Lower leg skin (tissue), 4 donors: ENCODE measurements around the gene CAMLG. TPM values are rescaled to one million over a fixed set of nuclear protein-coding genes. Genes with fewer than 3 reads are reported as not detected.
A peak's percentile ranks its signal among the peaks of the same experiment; 100 is the strongest.

Source experiments
- DNase-seq, 2 donors: peaks; one replicate each; pipeline ENCODE4 v3.0.0-alpha.2; 2019; ENCODE audit warnings: low spot score in 2 of 2
- H3K4me3 ChIP-seq: fragments of 200-600 bp; sonication (generic); 2 replicates; pipeline ENCODE4 v1.5.1; 2017; ENCODE audit warnings: mild to moderate bottlenecking, low read depth; ENCODE audit not compliant: poor library complexity, severe bottlenecking
- POLR2A ChIP-seq, 2 donors: fragments of 450-650 bp; IDR thresholded peaks; one replicate each; pipeline ENCODE4 v1.6.1; 2016 to 2017; ENCODE audit warnings: antibody characterized with exemption in 2 of 2, mild to moderate bottlenecking in 1 of 2, moderate library complexity in 1 of 2
- WGBS, 2 donors: methylation state at CpG; one replicate each; pipeline ENCODE4 v1.1.5; 2018; 5-methylcytosine and 5-hydroxymethylcytosine counted together
- intact Hi-C: fragments of 100-400 bp; cut with DNase I; formaldehyde crosslinking; loops from one replicate; pipeline ENCODE4 v1.15.0; 2023; ENCODE audit warnings: low total_unique reads
- total RNA-seq, 4 donors: library from RNA; depleted of rRNA; stranded (reverse); fragments of >200 nt; gene quantifications; one replicate each; pipeline ENCODE4 v1.1.0, GENCODE V29; 2016
- TF ChIP-seq, protein P1 (sequence below), 3 donors: fragments of 450-650 bp; IDR thresholded peaks; one replicate each; pipeline ENCODE4 v1.5.1; 2016; ENCODE audit warnings: antibody characterized with exemption in 3 of 3, mild to moderate bottlenecking in 3 of 3, moderate library complexity in 2 of 3

Gene CAMLG
- total RNA-seq, 4 donors from 2014 or later, result 29.4 to 44.4 (median 37.4) TPM

DNA sequence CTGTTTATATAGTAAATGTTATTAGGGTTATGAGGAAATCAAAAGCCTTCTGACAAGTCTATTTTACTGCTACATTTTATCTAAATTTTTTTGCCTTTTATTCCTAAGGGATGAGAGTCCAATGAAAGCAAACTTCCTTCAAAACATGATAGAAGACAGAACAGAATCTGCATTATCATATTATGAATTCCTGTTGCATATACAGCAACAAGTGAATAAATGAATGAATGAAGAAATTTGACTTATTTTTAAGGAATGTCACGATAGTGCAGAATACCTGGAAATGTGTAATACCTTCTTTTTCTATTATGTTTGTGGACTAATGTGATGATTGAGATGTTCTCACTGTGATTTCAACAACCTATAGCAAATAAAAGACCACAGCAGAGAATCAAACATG lies 13.5 kb upstream of the CAMLG start:
- TF ChIP-seq POLR2A (IDR thresholded peaks at IDR 0.05), result no peak
- TF ChIP-seq, protein P1, sequence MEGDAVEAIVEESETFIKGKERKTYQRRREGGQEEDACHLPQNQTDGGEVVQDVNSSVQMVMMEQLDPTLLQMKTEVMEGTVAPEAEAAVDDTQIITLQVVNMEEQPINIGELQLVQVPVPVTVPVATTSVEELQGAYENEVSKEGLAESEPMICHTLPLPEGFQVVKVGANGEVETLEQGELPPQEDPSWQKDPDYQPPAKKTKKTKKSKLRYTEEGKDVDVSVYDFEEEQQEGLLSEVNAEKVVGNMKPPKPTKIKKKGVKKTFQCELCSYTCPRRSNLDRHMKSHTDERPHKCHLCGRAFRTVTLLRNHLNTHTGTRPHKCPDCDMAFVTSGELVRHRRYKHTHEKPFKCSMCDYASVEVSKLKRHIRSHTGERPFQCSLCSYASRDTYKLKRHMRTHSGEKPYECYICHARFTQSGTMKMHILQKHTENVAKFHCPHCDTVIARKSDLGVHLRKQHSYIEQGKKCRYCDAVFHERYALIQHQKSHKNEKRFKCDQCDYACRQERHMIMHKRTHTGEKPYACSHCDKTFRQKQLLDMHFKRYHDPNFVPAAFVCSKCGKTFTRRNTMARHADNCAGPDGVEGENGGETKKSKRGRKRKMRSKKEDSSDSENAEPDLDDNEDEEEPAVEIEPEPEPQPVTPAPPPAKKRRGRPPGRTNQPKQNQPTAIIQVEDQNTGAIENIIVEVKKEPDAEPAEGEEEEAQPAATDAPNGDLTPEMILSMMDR (IDR thresholded peaks at IDR 0.05), result no peak
- H3K4me3 ChIP-seq, result no peak overlapping the region
- DNase-seq, result no peak
- intact Hi-C loops, result loop anchor here (10.0 kb wide), 1 partner anchor 420 kb away; no protein-coding TSS in a partner anchor
- WGBS, 2 donors, result 90 to 97% methylated on average over 1 of the region's 1 CpG

DNA sequence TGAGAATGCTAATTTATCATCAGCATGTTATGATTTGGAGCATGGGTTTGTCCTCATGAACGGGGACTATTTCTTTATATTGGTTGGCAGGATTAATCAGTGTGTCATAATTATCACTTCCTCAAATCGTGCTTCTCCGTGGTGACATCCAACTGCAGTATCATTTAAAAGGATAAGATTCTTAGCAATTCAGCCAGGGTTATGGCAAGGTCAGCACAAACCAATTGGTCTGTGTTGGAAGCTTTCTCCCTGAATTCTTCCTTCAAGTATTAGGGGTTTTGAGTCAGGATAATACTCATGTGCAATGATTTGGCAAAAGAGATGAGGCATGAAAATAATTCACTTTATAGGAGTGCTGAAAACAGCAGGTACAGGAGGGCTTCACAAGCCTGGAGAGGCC lies 5.5 kb upstream of the CAMLG start:
- intact Hi-C loops, result no loop called here
- no peak overlapping the region for H3K4me3 ChIP-seq
- DNase-seq, result no peak
- no peak for TF ChIP-seq POLR2A (IDR thresholded peaks at IDR 0.05)
- TF ChIP-seq, protein P1 (IDR thresholded peaks at IDR 0.05), result no peak
- WGBS, 2 donors, result 63 to 72% methylated on average over 3 of the region's 3 CpGs

DNA sequence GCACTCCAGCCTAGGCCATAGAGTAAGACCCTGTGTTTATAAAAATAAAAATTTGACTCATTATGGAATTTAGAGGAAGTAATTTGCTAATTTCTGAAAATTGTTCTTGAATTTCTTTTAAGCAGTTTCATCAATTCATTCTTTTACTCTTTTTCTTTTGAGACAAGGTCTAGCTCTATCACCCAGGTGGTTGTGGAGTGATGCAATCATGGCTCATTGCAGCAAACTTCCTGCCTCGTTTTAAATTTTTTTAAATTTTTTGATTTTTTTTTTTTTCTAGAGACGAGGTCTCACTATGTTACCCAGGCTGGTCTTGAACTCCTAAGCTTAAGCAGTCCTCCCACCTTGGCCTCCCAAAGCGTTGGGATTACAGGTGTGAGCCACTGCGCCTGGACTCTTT lies 3.1 kb upstream of the CAMLG start:
- intact Hi-C loops, result no loop called here
- TF ChIP-seq POLR2A (IDR thresholded peaks at IDR 0.05), result no peak
- TF ChIP-seq, protein P1 (IDR thresholded peaks at IDR 0.05), result no peak
- no peak for DNase-seq
- no peak overlapping the region for H3K4me3 ChIP-seq
- WGBS, 2 donors, result 81 to 83% methylated on average over 4 of the region's 4 CpGs

DNA sequence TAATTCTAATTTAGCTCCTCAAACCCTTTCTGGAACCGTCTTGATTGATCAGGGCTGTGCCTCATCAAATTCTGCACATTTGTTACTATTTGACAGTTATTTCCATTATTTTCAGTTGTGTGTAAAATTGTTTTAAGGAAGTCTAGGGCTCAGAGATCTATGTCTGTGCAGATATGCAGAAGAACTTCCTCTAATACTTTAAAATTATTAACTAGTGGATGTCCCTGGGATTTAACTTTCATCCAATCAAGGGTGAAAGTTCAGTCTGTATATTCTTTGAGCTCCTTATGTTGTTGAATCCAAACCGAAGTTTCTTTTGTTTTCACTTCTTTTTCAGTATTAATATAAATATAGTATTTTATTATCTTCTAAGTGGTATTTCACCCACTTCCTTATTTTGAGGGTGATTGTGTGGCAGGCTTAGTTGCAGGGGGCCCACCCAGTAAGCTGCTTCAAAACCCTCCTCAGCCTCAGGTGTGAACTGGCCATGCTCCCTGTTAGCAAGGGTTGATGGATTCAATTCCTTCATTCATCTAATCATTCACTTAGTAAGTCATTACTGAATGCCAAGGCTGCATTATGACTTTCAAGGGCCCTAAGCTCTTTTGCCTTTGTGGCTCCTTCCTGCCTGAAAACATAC lies 2.1 kb upstream of the CAMLG start:
- WGBS, 2 donors, result 59 to 64% methylated on average over 2 of the region's 2 CpGs
- no peak for TF ChIP-seq POLR2A (IDR thresholded peaks at IDR 0.05)
- intact Hi-C loops, result no loop called here
- no peak overlapping the region for H3K4me3 ChIP-seq
- DNase-seq, result no peak

DNA sequence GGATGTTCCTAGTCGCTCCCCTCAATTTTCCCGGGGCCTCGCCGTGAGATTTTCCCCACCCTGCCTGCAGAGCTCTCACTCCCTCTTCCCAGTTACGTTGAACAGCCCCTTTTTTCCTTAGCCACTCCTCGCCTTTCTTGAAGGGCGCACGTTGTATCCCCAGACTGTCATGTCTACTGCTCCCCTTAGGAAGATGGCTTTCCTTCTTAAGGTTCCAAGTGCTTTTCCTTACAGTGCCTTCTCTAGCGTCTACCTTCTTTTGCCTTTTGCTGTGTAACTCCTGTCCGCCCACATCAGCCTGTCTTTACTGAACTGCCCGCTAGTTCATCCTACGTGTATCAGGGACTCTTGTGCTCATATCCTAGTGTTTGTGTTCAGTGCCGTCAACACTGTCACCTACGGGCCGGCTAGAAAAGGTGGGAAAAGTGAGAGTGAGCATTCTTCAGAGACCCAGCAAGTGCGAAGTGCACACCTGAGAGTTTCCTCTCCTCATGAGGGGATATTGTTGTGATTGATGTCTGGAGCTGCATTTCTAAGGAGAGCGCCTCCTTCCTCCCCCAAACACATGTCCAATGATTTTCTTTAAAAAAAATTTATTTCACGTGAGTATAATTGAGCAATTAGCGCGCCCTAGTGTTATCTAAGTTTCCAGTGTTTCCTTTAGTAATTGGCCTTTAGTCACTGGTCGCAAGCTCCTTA lies 764 bp downstream of the CAMLG start:
- intact Hi-C loops, result no loop called here
- no peak for TF ChIP-seq POLR2A (IDR thresholded peaks at IDR 0.05)
- TF ChIP-seq, protein P1 (IDR thresholded peaks at IDR 0.05), result no peak
- no peak for DNase-seq
- peak overlapping the region; percentile 67 for H3K4me3 ChIP-seq
- 1 to 3% methylated on average over 21 of the region's 21 CpGs for WGBS, 2 donors

DNA sequence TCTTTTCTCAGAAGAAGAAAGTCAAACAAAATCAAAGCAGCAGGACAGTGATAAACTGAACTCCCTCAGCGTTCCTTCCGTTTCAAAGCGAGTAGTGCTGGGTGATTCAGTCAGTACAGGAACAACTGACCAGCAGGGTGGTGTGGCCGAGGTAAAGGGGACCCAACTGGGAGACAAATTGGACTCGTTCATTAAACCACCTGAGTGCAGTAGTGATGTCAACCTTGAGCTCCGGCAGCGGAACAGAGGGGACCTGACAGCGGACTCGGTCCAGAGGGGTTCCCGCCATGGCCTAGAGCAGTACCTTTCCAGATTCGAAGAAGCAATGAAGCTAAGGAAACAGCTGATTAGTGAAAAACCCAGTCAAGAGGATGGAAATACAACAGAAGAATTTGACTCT lies 2.7 kb downstream of the CAMLG start:
- TF ChIP-seq POLR2A (IDR thresholded peaks at IDR 0.05), result no peak
- TF ChIP-seq, protein P1 (IDR thresholded peaks at IDR 0.05), result no peak
- intact Hi-C loops, result no loop called here
- 91 to 92% methylated on average over 11 of the region's 11 CpGs for WGBS, 2 donors
- no peak for DNase-seq
- no peak overlapping the region for H3K4me3 ChIP-seq
